Non-pigmented ciliary epithelial cell (primary cell): ENCODE measurements around the gene CYP27B1.
"Not testable (repeated sequence)": the region's sequence is repeated elsewhere in the genome, so short reads cannot be mapped to it uniquely, and the experiment has no call there.

Source experiments
- DNase-seq: peaks from one replicate; pipeline ENCODE4 v3.0.0-alpha.2; 2010; ENCODE audit warnings: low read depth

The CYP27B1 gene

DNA sequence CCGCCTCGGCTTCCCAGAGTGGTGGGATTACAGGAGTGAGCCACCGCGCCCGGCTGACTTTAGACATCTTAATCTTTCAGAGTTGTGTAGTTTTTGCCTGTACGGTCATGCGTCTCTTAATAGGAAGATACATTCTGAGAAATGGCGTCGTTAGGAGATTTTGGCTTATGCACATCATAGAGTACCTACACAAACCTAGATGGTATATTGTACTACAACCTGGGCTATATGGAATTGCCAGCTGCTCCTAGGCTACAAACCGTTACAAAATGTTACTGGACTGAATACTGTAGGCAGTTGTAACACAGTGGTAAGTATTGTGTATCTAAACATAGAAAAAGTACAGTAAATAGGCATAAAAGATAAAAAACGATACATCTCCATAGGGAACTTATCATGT is 17.0 kb upstream of the CYP27B1 start:
- no peak for DNase-seq

DNA sequence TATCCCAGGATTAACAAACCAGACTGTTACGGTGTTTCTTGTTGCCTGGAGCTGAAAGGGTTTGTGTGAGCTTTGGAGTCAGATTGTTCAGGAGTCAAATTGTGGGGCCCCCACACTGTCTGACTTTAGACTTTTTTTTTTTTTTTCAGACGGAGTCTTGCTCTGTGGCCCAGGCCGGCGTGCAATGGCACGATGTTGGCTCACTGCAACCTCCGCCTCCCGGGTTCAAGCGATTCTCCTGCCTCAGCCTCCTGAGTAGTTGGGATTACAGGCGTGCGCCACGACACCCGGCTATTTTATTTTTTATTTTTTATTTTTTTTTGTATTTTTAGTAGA is 16.6 kb upstream of the CYP27B1 start:
- no peak for DNase-seq

DNA sequence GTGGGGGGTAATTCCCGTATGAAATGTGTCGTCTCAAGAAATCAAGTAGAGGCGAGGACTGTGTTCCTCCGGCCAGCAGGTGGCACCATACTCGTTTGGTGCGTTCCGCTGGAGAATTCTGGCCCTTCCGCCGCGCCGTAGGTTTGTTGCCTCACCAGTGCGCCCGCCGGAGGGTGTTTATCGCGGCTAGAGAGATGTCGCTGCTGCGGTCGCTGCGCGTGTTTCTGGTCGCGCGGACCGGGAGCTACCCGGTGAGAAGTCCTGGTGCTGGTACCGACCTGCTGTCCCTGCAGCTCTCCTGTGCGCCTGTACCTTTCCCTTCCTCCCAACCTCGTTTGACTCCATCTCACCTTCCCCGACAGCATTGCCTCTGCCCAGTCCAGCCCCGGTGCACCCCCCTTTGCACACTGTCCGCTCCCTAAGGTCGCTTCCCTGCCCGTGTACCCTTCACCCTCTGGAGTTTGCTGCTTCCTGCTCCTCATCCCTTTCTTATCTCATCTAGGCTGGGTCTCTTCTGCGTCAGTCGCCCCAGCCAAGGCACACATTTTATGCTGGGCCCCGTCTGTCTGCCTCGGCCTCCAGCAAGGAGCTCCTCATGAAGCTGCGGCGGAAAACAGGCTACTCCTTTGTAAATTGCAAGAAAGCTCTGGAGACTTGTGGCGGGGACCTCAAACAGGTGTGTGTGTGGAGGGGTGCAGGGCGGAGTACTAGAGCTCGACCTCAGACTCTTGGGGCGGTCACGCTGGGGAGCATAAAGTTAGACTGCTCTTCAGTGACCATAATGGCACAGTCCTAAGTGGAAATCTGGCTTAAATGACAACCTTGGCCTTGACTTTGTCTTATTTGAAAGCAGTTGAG is 16.0 kb upstream of the CYP27B1 start, which contains the start of gene TSFM:
TSFM (plus strand) TSS at position 180 of the 858 bp plus-strand sequence; CDS start at position 195, 15 bp downstream.
- peak; percentile 73 for DNase-seq

DNA sequence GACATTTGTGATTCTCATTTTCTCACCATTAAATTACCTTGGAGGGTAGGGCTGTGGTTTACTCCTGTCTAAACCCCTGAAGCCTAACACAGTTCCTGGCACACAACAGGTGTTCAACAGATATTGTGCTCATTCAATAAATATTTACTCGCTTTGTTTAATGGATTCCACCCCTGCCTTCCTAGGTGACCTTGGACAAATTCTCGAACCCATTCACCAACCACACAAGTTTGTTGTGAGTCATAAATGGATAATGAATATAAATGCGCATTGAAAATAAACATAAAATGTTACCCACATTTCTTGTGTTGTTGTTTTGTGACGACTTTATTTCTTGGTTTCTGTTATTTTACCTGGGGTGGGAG is 15.3 kb upstream of the CYP27B1 start:
- DNase-seq: no peak

DNA sequence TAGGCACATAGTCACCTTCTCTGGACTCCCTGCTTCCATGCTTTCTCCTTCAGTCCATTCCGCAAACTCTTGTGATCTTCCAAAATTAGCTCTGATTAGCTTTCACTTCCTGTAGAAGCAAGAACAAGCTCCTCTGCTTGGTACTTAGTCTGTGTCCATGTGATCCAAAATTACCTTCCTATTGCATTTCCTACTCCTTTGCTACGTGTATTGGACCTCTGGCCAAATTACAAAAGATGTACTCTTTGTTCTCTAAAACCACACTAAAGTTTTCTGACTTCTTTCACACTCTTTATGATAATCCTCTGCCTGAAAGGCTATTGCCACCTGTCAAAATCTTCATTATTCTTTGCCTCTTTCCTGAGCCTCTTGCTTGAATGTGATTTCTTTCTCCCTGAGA is 14.9 kb upstream of the CYP27B1 start:
- no peak for DNase-seq

DNA sequence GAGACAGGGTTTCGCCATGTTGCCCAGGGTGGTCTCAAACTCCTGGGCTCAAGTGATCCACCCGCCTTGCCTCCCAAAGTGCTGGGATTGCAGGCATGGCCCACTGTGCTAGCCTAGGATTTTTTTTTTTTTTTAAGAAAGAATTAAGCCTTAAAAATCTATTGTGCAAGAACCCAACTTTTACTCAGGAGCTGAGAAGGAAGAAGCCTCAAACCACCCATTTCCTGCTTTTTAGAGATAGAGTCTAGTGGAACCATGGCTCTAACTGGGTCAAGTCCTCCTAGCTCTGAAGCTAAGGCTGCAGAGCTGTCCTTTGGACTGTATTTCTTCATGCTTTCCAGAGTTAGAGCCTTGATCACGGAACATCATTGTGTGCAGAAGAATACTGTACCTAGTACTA is 14.4 kb upstream of the CYP27B1 start:
- DNase-seq: no peak

DNA sequence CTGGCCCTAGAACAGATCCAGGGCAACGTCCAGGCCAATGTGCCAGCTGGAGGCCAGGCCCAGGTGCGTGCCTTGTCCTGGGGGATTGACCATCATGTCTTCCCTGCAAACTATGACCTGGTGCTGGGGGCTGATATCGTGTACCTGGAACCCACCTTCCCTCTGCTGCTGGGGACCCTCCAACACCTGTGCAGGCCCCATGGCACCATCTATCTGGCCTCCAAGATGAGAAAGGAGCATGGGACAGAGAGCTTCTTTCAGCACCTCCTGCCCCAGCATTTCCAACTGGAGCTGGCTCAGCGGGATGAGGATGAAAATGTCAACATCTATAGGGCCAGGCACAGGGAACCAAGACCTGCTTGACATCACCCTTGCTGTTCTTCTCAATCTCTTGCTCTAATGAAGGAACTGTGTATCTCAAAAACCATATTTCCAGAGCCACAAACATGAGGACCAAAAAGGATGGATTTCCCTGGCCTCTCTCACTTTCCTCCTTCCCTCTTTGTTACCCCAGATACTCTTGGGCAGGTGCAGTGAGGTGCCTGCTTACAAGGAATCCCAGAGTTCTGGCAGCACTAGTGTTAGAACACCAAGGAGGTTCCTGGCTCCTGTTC is 13.5 kb upstream of the CYP27B1 start:
- no peak for DNase-seq

DNA sequence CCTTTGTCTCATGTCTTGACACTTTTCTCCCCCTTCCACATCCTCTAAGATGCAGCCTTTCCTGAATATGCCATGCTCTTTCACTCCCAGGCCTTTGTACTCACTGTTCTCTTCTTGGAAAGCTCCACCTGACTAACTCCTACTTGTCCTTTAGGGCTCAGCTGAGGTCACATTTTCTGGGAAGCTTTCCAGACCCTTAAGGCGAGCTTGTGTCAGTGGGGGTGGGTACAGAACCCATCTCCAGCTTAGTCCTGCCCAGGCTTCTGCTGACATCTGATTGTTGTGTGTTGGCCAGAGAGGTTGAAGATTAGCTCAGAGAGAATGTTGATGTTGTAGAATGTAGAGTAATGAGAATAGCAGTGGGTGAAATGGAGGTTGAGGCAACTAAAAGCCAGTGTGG is 12.9 kb upstream of the CYP27B1 start:
- DNase-seq: no peak

DNA sequence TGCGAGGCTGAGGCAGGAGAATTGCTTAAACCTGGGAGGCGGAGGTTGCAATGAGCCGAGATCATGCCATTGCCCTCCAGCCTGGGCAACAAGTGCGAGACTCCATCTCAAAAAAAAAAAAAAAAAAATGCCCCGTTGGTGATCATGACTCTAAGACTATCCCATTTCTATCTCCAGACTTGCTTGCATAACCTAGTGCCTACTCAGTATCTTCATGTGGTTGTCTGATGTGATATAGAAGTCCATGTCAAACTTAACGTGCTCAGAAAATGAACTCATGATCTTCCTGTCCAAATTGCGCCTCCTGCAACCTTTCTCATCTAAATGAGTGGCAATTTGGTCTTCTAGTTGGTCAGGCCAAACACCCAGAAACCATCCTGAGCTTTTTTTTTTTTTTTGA is 11.0 kb upstream of the CYP27B1 start:
- no peak for DNase-seq

DNA sequence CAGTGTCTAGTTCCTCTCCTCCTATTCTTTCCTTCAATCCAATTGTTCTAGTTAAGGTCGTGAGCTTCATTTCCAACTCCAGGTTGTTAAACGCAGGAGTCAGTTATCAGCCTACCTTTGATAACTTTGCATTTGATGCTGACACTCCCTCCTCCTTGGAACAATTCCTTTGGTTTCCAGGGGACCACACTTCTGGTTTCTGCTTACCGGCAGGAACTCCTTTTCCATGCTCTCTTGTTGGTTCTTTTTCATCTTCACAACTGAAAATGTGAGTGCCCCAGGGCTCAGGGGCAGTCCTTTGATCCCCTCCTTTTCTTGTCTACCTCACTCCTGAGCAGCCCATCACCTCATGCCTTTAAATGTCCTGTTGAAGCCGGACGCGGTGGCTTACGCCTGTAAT is 10.5 kb upstream of the CYP27B1 start:
- no peak for DNase-seq

DNA sequence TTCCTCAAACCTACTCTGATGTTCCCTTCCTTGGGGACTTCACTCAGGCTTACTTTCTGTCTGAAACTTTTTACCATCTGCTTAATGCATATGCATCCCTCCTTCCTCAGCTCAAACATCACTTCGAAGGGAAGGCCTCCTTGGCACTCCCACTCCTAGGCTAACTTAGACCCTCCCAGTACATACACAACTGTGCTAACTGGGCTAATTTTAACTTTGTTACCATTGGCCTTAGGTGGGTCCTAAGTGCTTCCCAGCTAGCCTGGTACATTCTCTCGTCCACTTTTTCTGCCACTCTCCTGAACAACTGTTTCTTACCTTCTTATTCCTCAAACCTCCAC is 9.3 kb upstream of the CYP27B1 start:
- DNase-seq: no peak

DNA sequence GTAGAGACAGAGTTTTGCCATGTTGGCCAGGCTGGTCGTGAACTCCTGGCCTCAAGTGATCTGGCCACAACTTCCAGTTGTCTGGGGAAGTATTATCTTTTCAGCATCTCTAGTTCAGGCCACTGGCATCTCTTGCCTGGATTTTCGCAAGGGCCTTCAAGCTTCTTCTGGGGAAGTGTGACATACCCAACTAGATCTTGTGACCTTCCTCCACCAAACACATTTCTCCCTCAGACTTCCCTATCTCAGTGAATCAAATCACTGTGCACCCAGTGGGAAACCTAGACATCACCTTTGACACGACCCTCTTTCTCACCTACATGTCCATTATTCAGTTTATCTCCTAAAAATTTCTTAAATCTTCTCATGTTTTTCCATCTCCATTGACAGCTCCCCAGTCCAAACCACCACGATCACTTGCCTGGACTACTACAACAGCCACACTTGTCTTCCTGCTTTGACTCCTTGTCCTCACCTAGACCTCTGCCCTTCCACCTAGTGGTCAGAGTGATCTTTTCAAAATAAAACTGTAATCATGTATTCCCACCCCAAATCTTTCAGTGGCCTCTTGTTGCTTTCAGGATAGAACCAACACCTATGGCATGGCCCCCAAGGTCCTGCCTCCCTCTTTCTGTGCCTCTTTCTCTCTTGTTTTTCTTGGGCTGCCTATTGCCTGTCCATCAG is 8.8 kb upstream of the CYP27B1 start:
- DNase-seq: no peak

DNA sequence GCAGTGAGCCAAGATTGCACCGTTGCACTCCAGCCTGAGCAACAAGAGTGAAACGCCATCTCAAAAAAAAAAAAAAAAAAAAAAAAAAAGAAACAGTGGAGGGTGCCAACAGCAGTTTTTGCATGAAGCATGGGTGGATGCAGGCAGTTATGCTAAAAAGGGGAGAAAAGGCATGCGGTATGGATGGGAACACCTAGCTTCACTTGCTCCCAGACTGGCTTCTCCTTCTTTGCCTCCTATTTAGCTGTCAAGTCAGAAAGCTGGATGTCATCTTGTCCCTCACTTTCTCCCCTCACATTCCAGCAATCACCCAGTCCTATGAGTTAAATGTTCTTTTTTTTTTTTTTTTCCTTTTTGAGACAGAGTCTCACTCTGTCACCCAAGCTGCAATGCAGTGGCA is 8.2 kb upstream of the CYP27B1 start:
- DNase-seq: no peak

DNA sequence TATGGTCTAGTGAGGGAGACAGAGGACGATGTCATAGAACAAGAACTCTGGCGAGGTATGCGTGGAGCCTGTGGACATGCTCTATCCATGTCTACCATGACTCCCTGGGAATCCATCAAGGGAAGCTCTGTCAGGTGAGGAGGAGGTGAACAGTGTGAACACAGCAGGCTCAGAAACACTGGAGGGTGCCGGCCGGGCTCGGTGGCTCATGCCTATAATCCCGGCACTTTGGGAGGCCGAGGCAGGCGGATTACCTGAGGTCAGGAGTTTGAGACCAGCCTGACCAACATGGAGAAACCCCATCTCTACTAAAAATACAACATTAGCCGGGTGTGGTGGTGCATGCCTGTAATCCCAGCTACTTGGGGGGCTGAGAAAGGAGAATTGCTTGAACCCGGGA is 7.8 kb upstream of the CYP27B1 start:
- not testable (repeated sequence) for DNase-seq

DNA sequence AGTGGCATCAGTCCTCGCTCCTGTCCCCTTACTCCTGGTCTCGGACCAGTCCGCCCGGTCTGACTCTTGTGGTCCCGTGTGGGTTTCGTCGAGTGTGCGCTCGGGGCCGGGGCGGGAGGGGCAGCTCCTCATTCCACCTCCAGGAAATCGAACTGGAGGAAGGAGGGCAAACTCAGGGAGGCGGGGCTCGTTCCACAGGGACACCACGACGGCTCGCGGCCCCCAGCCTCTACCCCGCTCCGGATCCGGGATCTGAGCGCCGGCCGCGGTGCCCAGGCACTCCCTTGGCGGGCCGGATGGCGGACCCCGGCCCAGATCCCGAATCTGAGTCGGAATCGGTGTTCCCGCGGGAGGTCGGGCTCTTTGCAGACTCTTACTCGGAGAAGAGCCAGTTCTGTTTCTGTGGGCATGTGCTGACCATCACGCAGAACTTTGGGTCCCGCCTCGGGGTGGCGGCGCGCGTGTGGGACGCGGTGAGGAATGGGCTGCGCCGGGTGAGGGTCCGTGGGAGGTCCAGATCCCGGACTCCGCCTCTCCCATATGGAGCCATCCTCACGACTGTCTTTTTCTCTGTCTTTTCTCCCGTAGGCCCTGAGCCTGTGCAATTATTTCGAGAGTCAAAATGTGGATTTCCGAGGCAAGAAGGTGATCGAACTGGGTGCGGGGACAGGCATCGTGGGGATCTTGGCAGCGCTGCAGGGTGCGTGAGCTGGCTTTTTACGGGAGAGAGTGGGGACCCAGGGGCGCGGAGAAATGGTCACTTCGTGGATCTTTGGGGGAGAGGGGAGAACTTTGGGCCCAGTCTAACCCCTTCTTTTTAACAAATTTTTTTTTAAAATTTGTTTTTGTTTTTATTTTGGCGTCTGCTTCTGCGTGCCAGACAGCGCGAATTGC is 5.8 kb upstream of the CYP27B1 start, which contains the start of gene EEF1AKMT3:
EEF1AKMT3 (plus strand) TSS at position 186 of the 894 bp plus-strand sequence; CDS start at position 297, 111 bp downstream.
- DNase-seq: no peak

DNA sequence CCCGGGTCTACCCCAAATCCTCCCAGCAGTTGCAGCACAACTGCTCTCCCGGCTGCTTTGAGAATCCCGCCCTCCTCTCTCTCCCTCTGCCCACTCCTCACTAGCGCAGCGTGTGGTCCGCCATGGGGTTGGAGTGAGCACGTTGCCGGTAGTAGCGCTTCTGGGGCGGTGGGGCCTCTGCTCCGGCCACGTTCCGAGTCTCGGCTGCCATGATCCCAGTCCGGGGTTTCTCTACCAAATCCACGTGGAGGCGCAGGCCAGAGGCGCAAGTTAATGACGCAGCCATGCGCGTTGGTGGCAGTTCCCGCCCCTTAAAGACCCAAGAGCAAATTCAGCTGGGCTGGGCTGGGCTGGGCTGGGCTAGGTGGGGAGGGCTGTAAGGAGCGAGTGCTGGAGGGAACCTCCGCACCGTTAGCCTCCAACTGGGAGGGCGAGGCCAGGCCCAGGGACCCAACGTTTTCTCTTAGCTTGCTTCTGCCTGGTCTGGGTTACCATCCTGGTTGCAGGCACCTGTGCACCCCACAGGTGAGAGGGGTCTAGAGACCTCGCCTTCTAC is 5.1 kb upstream of the CYP27B1 start, which contains the start of gene METTL1:
METTL1 (minus strand) TSS at position 233 of the 556 bp plus-strand sequence; CDS start at position 211, 22 bp downstream.
- DNase-seq: peak; percentile 83

DNA sequence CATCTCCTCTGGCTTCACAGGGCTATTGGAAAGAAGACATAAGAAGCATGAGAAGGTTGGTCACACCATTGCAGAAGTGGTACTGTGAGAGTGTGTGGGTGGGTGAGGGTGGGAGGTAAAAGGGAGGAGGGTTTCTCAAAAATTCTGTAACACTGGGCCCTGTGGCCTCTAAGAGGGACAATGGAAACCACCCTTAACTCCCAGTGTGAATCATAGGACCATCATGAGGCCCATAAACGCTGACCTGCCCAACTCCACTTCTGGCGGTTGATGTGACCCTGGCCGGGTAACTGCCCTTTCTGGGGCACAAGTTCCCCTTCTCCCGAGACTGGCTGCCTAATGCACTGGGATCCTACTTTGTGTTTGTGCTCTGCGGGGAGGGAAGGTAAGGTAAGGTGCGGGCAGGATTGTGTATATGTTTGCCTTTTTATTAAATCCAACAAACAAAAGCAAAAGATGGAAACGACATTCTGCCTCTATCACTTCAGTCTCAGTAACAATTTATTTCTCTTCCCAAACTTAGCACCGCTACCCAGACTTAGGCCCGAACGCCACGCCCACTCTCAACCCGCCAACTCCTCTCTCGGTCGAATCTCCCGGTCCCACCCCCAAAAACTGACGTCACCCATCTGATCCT is 4.5 kb upstream of the CYP27B1 start:
- DNase-seq: peak; percentile 63

DNA sequence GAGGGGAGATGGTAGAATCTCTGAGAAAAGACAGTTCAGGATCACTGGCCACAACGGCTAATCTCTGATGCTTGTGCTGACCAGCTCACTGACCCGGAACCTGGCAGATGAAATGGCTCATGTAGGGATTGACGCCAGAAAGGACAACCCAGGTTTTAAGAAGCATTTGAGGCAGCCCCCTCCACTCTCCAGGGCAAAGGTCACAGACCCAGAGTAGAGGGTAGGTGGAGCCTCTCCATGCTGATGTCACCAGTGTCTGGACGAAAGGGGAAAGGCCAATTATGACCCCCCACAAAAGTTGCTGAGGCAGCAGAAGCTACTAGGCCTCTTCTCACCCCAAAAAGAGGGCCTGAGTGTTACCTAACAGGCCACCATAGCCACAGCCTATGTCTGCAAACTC is 3.9 kb upstream of the CYP27B1 start:
- DNase-seq: no peak

DNA sequence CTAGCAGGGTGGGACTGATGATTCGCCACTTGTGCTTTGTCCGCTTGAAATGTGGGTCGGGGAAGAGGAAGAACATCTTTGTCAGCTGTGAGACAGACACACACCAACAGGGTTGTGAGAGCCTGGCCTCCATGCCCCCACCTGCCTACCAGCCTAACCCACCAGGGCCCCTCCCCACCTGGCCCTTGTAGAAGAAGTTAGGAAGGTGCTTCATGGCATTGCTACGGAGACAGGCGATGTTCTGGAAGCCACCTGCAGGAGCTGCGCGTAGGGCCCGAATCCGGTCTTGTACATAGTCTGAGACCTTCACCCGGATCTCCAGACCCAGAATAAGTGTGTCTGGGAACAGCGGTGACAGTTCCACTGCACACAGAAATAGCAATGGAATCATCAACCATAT is 2.7 kb upstream of the CYP27B1 start:
- no peak for DNase-seq

DNA sequence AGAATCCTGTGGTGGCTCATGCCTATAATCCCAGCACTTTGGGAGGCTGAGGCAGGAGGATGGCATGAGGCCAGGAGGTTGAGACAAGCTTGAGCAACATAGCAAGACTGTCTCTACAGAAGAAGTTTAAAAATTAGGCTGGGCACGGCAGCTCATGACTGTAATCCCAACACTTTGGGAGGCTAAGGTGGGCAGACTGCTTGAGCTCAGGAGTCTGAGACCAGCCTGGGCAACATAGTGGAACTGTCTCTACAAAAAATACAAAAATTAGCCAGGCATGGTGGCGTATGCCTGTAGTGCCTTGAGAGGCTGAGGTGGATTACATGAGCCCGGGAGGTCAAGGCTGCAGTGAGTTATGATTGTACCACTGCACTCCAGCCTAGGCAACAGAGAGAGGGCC is 998 bp upstream of the CYP27B1 start:
- no peak for DNase-seq

DNA sequence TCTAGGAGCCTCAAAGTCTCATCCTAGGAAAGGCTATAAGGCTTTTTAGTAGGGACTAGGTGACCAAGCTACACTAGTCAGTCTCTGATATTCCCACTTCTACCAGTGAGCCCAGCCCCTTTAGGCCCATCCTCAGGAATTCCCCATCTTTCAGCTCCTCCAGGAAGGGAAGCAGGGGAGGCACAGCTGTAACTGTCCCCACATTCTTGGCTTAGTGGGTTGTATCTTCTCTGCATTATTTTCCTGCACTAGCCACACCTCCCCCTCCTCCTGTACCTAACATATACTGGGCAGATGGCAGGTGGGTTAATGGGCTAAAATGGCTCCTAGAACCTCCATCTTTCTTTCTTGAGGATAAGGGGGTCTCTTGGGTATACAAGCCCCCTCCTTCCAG is 424 bp upstream of the CYP27B1 start:
- DNase-seq: no peak
